Panc1 (cell line): ENCODE measurements around the gene ATP13A2. TPM values are rescaled to one million over a fixed set of nuclear protein-coding genes. Genes with fewer than 3 reads are reported as not detected.

Experiments used
- ATAC-seq: fragments of 200-7000 bp; cut with Tn5 transposase; 2 replicates; pipeline ENCODE4 v1.9.1; 2020; ENCODE audit warnings: mild to moderate bottlenecking, moderate library complexity
- BruUV-seq: library from RNA; stranded (reverse); fragments of 400-500 nt; replicated peaks from 2 replicates; lab custom pipeline; 2021; lab: Mats Ljungman, UMichigan
- CTCF ChIA-PET: fragments of 300-600 bp; sonication (Branson Sonifier 250); formaldehyde crosslinking; loops from one replicate; lab custom pipeline; 2022; ENCODE audit warnings: antibody characterized with exemption; lab: Charles Lee
- POLR2A ChIA-PET: fragments of 300-600 bp; sonication (Branson Sonifier 250); formaldehyde crosslinking; loops from one replicate; lab custom pipeline; 2022; ENCODE audit warnings: antibody characterized with exemption; lab: Charles Lee
- DNase-seq: peaks from one replicate; pipeline ENCODE4 v3.0.0-alpha.2; 2010; ENCODE audit warnings: low read depth, low spot score
- H3K27ac ChIP-seq: 2 replicates; pipeline ENCODE4 v1.5.1; 2011; ENCODE audit warnings: mild to moderate bottlenecking, low read length, inconsistent platforms
- H3K27me3 ChIP-seq: fragments of 200-500 bp; sonication (Bioruptor generic); 2 replicates; pipeline ENCODE4 v1.6.0; 2014; ENCODE audit warnings: low read length, inconsistent platforms; ENCODE audit not compliant: control insufficient read depth, insufficient read depth
- H3K36me3 ChIP-seq: fragments of 200-500 bp; sonication (Bioruptor generic); 2 replicates; pipeline ENCODE4 v1.5.1; 2014; ENCODE audit warnings: inconsistent platforms, mild to moderate bottlenecking, low read length, moderate library complexity; ENCODE audit not compliant: control insufficient read depth, insufficient read depth
- H3K4me1 ChIP-seq: 2 replicates; pipeline ENCODE4 v1.5.1; 2011; ENCODE audit warnings: inconsistent platforms, mild to moderate bottlenecking, low read length, moderate library complexity; ENCODE audit not compliant: control insufficient read depth, insufficient read depth
- H3K4me3 ChIP-seq, 2 experiments: 2 replicates each; pipeline ENCODE4 v1.5.1; 2011 to 2012; ENCODE audit warnings: low read depth in 2 of 2, low read length in 2 of 2, mild to moderate bottlenecking in 2 of 2, inconsistent platforms in 1 of 2, moderate library complexity in 1 of 2
- H3K9me3 ChIP-seq: fragments of 200-500 bp; sonication (Bioruptor generic); 2 replicates; pipeline ENCODE4 v1.5.1; 2014; ENCODE audit warnings: low read depth, mild to moderate bottlenecking, inconsistent platforms, low read length, moderate library complexity; ENCODE audit not compliant: control insufficient read depth, insufficient read depth
- POLR2AphosphoS5 ChIP-seq: IDR thresholded peaks from 2 replicates; pipeline ENCODE4 v1.6.1; 2012; ENCODE audit warnings: mild to moderate bottlenecking, low read depth, low read length, moderate library complexity
- SIN3A ChIP-seq: IDR thresholded peaks from 2 replicates; pipeline ENCODE4 v1.6.1; 2012; ENCODE audit warnings: low read depth, mild to moderate bottlenecking, low read length, moderate library complexity, borderline replicate concordance; ENCODE audit not compliant: insufficient read depth
- TCF7L2 ChIP-seq: IDR thresholded peaks from 2 replicates; pipeline ENCODE4 v1.6.1; 2011; ENCODE audit warnings: mild to moderate bottlenecking, low read depth, low read length, inconsistent platforms
- in situ Hi-C: cut with HindIII; loops from 2 replicates; pipeline ENCODE4 v1.10.0; 2016; ENCODE audit warnings: low sequenced_read_pairs, low pct_unique_long_range_greater_than_20kb
- intact Hi-C: fragments of 100-400 bp; cut with micrococcal nuclease; formaldehyde crosslinking; loops from one replicate; pipeline ENCODE4 v1.10.0; 2022; ENCODE audit not compliant: unreplicated experiment
- total RNA-seq: library from RNA; stranded (reverse); gene quantifications from one replicate; pipeline ENCODE4 v1.2.1, GENCODE V29; 2021; ENCODE audit not compliant: unreplicated experiment
- TF ChIP-seq, protein P1 (sequence below): fragments of 450-650 bp; IDR thresholded peaks from 2 replicates; pipeline ENCODE4 v1.5.1; 2017; ENCODE audit warnings: mild to moderate bottlenecking
- TF ChIP-seq, protein P2 (sequence below), 2 experiments: IDR thresholded peaks; 2 replicates each; pipeline ENCODE4 v1.6.1; 2011 to 2012; ENCODE audit warnings: low read depth in 2 of 2, control low read depth in 1 of 2, low read length in 1 of 2, mild to moderate bottlenecking in 1 of 2, moderate library complexity in 1 of 2; ENCODE audit not compliant: insufficient read depth in 1 of 2

The ATP13A2 gene
- total RNA-seq, 1 experiment from 2014 or later = 49.9 TPM

DNA sequence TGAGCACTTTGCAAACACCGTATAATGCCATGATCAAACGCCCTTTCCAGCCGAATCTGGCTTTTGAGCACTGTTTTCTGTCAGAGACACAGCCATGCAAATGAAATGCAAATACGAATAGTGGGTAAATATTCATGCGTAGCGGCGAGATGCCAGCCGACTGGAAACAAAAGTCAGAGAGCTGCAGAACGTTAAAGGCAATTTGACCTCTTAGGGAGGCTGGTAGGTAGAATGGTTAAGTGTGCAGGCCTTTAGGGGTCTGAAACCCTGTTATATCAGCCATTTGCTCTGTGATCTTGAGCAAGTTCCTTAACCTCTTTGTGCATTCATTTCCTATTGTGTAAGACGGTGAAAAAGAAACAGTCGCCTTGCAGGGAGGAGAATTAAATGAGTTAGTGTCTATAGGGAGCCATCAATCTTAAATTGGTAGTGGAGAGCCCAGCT is 48.6 kb upstream of the ATP13A2 start:
- in situ Hi-C loops (no loop called here), intact Hi-C loops (no loop called here)
- H3K27ac ChIP-seq = no peak overlapping the region
- no TSS peak for BruUV-seq
- H3K9me3 ChIP-seq = no peaks in the 10 kb centered on the region; the same call in 1 of the 2 replicates
- no peaks in the 10 kb centered on the region for H3K27me3 ChIP-seq
- no peak overlapping the region for H3K4me3 ChIP-seq
- POLR2A ChIA-PET = no interaction called here
- TF ChIP-seq, protein P1, sequence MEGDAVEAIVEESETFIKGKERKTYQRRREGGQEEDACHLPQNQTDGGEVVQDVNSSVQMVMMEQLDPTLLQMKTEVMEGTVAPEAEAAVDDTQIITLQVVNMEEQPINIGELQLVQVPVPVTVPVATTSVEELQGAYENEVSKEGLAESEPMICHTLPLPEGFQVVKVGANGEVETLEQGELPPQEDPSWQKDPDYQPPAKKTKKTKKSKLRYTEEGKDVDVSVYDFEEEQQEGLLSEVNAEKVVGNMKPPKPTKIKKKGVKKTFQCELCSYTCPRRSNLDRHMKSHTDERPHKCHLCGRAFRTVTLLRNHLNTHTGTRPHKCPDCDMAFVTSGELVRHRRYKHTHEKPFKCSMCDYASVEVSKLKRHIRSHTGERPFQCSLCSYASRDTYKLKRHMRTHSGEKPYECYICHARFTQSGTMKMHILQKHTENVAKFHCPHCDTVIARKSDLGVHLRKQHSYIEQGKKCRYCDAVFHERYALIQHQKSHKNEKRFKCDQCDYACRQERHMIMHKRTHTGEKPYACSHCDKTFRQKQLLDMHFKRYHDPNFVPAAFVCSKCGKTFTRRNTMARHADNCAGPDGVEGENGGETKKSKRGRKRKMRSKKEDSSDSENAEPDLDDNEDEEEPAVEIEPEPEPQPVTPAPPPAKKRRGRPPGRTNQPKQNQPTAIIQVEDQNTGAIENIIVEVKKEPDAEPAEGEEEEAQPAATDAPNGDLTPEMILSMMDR = no peak
- TF ChIP-seq SIN3A (no peak), TCF7L2 (no peak), POLR2AphosphoS5 (no peak)
- TF ChIP-seq, protein P2, sequence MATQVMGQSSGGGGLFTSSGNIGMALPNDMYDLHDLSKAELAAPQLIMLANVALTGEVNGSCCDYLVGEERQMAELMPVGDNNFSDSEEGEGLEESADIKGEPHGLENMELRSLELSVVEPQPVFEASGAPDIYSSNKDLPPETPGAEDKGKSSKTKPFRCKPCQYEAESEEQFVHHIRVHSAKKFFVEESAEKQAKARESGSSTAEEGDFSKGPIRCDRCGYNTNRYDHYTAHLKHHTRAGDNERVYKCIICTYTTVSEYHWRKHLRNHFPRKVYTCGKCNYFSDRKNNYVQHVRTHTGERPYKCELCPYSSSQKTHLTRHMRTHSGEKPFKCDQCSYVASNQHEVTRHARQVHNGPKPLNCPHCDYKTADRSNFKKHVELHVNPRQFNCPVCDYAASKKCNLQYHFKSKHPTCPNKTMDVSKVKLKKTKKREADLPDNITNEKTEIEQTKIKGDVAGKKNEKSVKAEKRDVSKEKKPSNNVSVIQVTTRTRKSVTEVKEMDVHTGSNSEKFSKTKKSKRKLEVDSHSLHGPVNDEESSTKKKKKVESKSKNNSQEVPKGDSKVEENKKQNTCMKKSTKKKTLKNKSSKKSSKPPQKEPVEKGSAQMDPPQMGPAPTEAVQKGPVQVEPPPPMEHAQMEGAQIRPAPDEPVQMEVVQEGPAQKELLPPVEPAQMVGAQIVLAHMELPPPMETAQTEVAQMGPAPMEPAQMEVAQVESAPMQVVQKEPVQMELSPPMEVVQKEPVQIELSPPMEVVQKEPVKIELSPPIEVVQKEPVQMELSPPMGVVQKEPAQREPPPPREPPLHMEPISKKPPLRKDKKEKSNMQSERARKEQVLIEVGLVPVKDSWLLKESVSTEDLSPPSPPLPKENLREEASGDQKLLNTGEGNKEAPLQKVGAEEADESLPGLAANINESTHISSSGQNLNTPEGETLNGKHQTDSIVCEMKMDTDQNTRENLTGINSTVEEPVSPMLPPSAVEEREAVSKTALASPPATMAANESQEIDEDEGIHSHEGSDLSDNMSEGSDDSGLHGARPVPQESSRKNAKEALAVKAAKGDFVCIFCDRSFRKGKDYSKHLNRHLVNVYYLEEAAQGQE (IDR thresholded peaks at IDR 0.05; ENCODE audit: insufficient read depth in 1 of 2, low read depth in 2 of 2, low read length in 1 of 2) = no peak
- H3K36me3 ChIP-seq = no peaks in the 10 kb centered on the region
- CTCF ChIA-PET = no interaction called here
- H3K4me1 ChIP-seq = no peaks in the 10 kb centered on the region
- DNase-seq (no peak), ATAC-seq (no peak)

DNA sequence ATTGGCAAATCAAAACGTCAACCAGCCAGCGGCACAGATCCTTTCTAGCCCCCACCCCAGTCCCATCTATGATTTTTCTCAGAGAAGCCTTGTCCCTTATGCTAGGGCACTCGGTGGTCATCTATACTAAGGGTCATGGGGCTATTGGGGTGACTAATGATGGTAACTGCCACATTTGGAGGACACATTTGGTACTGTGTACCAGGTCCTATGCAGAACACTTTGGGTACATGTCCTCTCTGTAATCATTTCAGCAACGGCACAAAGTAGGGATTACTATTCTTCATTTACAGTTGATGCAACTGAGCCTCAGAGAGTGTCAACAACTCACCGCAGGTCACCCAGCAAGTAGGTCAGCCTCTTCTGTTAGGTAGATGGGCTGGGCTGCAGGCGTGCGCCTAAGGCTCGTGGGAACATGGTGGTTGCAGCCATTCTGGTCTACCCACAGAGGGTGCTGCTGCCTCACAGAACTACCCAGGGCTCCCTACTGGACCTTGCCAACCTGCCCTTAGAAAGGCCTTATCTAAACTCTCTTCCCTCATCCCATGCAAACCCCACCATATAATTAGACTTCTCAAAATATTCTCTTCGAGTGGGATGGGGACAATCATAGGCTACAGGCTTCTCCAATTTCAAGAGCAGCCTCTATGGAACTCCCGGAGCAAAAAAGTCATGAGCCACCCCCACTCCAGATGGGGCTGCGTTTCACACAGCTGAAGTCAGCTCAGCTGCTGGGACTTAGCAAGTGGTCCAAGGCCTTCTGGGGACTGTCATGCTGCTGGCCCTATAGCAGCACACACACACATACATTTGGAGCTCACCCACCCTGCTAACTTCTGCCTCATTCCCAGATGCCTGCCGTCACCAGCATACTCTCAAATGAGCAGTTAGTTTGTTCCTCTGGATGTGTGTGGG is 47.9 kb upstream of the ATP13A2 start:
- TF ChIP-seq, protein P1 = peak; percentile 90
- TF ChIP-seq SIN3A = no peak
- intact Hi-C loops = loop anchor here (2.0 to 5.0 kb wide), 3 partner anchors 177 to 348 kb away; no protein-coding TSS in a partner anchor
- CTCF ChIA-PET = no interaction called here
- Histone ChIP-seq H3K9me3 (no peaks in the 10 kb centered on the region), H3K27ac (no peak overlapping the region), H3K27me3 (no peaks in the 10 kb centered on the region), H3K4me3 (no peak overlapping the region), H3K36me3 (no peaks in the 10 kb centered on the region), H3K4me1 (no peaks in the 10 kb centered on the region)
- POLR2A ChIA-PET = no interaction called here
- DNase-seq (peak; percentile 59), ATAC-seq (peak; percentile 99)
- in situ Hi-C loops = no loop called here
- BruUV-seq = no TSS peak
